GM19193 (cell line): ENCODE data around the gene SLC12A3.

Source experiments
- POLR2A ChIP-seq: IDR thresholded peaks from 4 replicates; pipeline ENCODE4 v1.6.1; 2011; ENCODE audit not compliant: insufficient read depth, insufficient read length; ENCODE audit errors: extremely low read depth

Gene SLC12A3

GRCh38 chr16:56870276-56870888 is 5.4 kb downstream of the SLC12A3 start:
- no peak for TF ChIP-seq POLR2A

- no peak for TF ChIP-seq POLR2A
Measured at GRCh38 chr16:56871172-56871593, 6.2 kb downstream of the SLC12A3 start.

GRCh38 chr16:56872863-56873391 is 7.9 kb downstream of the SLC12A3 start:
- no peak for TF ChIP-seq POLR2A

- TF ChIP-seq POLR2A, result no peak
Measured at GRCh38 chr16:56874800-56875199, 9.8 kb downstream of the SLC12A3 start.

- no peak for TF ChIP-seq POLR2A
Measured at GRCh38 chr16:56876048-56876447, 11.0 kb downstream of the SLC12A3 start.

- no peak for TF ChIP-seq POLR2A
Measured at GRCh38 chr16:56877486-56878182, 12.6 kb downstream of the SLC12A3 start.

GRCh38 chr16:56878282-56878854 is 13.4 kb downstream of the SLC12A3 start:
- TF ChIP-seq POLR2A, result no peak

GRCh38 chr16:56879276-56879675 is 14.3 kb downstream of the SLC12A3 start:
- TF ChIP-seq POLR2A, result no peak

- no peak for TF ChIP-seq POLR2A
Measured at GRCh38 chr16:56880176-56880575, 15.2 kb downstream of the SLC12A3 start.

GRCh38 chr16:56880685-56881084 is 15.7 kb downstream of the SLC12A3 start:
- no peak for TF ChIP-seq POLR2A

GRCh38 chr16:56882077-56882800 is 17.2 kb downstream of the SLC12A3 start:
- no peak for TF ChIP-seq POLR2A

GRCh38 chr16:56883586-56883985 is 18.6 kb downstream of the SLC12A3 start:
- no peak for TF ChIP-seq POLR2A

- TF ChIP-seq POLR2A, result no peak
Measured at GRCh38 chr16:56884026-56884582, 19.1 kb downstream of the SLC12A3 start.

- no peak for TF ChIP-seq POLR2A
Measured at GRCh38 chr16:56885446-56886162, 20.6 kb downstream of the SLC12A3 start.
